ENCODE results near the gene FAM98C.

FAM98C gene

GRCh38 chr19:38378866-38379265, 24.0 kb upstream of the FAM98C start:
- DNase-seq (ENCODE audit: low read depth): no peak

- no peak for DNase-seq (ENCODE audit: low read depth)
Measured at GRCh38 chr19:38381138-38381537, 21.8 kb upstream of the FAM98C start.

- no peak for DNase-seq (ENCODE audit: low read depth)
Measured at GRCh38 chr19:38383184-38383583, 19.7 kb upstream of the FAM98C start.

- no peak for DNase-seq (ENCODE audit: low read depth)
Measured at GRCh38 chr19:38383743-38384142, 19.1 kb upstream of the FAM98C start.

GRCh38 chr19:38384209-38385027, 18.5 kb upstream of the FAM98C start:
- DNase-seq (ENCODE audit: low read depth): no peak

GRCh38 chr19:38385057-38385803, 17.7 kb upstream of the FAM98C start:
- DNase-seq (ENCODE audit: low read depth): no peak

GRCh38 chr19:38385804-38386257, 17.1 kb upstream of the FAM98C start:
- no peak for DNase-seq (ENCODE audit: low read depth)

GRCh38 chr19:38386300-38386970, 16.5 kb upstream of the FAM98C start:
- DNase-seq (ENCODE audit: low read depth): no peak

- DNase-seq (ENCODE audit: low read depth): no peak
Measured at GRCh38 chr19:38386971-38387549, 15.8 kb upstream of the FAM98C start.

GRCh38 chr19:38387550-38388348, 15.1 kb upstream of the FAM98C start, which contains the start of gene GGN:
Gene GGN (minus strand): TSS chr19:38388034. CDS start chr19:38387261, 773 bp downstream.
- DNase-seq (ENCODE audit: low read depth): peak; percentile 49

- no peak for DNase-seq (ENCODE audit: low read depth)
Measured at GRCh38 chr19:38388349-38389100, 14.4 kb upstream of the FAM98C start, which contains the start of gene SPRED3. Gene SPRED3 (plus strand): TSS chr19:38388697. CDS start chr19:38390303, 1,606 bp downstream.

- no peak for DNase-seq (ENCODE audit: low read depth)
Measured at GRCh38 chr19:38389101-38389925, 13.6 kb upstream of the FAM98C start.

- no peak for DNase-seq (ENCODE audit: low read depth)
Measured at GRCh38 chr19:38389957-38390924, 12.7 kb upstream of the FAM98C start.

- no peak for DNase-seq (ENCODE audit: low read depth)
Measured at GRCh38 chr19:38391911-38392464, 10.9 kb upstream of the FAM98C start.

GRCh38 chr19:38392707-38393308, 10.1 kb upstream of the FAM98C start:
- DNase-seq (ENCODE audit: low read depth): no peak

- no peak for DNase-seq (ENCODE audit: low read depth)
Measured at GRCh38 chr19:38394488-38394887, 8.4 kb upstream of the FAM98C start.

GRCh38 chr19:38395381-38396114, 7.3 kb upstream of the FAM98C start:
- no peak for DNase-seq (ENCODE audit: low read depth)
